ENCODE data around the gene SDHB. TPM values are rescaled to one million over a fixed set of nuclear protein-coding genes. Genes with fewer than 3 reads are reported as not detected.
A peak's percentile ranks its signal among the peaks of the same experiment; 100 is the strongest.

Gene SDHB
- total and polyA plus RNA-seq, 2 of the 8 experiments (the other 6 are each of a cell fraction or from before 2014, with no cell fraction given): 84.0 to 98.7 TPM

DNA sequence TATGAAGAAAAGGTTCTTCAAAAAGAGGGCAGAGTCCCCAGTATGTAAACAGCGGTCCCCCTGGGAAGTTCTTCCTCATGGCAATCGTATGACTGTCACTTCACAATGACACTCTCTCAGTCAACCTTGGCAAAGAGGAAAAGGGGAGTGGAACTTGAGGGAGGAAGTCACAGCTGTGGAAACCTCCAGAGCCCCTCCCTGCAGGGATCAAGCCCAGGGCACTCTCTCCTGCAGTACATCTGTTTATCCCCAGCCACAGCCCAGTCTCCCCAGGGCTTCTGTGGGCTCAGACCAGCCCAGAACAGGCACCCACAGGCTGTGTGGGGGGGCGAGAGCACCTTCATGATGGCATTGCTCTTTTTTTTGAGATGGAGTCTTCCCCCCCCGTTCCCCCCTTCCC is 44.1 kb downstream of the SDHB start:
- 80% methylated on average over 2 of the region's 4 CpGs; no CpG with 5 or more reads in 1 of the 2 experiments for WGBS, 2 experiments (ENCODE audit: extremely low coverage in 1 of 2, insufficient coverage in 1 of 2, insufficient read length in 1 of 2, insufficient replicate concordance in 2 of 2, low coverage in 1 of 2, low lambda C conversion rate in 2 of 2, missing lambda C conversion rate in 1 of 2)
- H4K8ac ChIP-seq (ENCODE audit: extremely low read depth, insufficient read depth, low read length): no peak overlapping the region; the same call in 1 of the 2 replicates
- H4K5ac ChIP-seq (ENCODE audit: insufficient read length, low read depth, low read length): no peak overlapping the region
- H3K18ac ChIP-seq (ENCODE audit: extremely low read depth, low read length): no peak overlapping the region
- no peak overlapping the region for H2BK12ac ChIP-seq (ENCODE audit: low read depth, low read length)
- no peak overlapping the region for H3K4me3 ChIP-seq (ENCODE audit: extremely low read depth in 1 of 4, insufficient read depth in 2 of 4, low read depth in 3 of 4, low read length in 4 of 4)
- H3K23ac ChIP-seq (ENCODE audit: insufficient read length): no peak overlapping the region
- FAIRE-seq (no peak), DNase-seq (ENCODE audit: low read depth in 1 of 2, low spot score in 2 of 2) (no peak)
- peak overlapping the region; percentile 95; the same call in 1 of the 2 replicates for H2AK5ac ChIP-seq (ENCODE audit: low read depth, low read length)
- no peaks in the 10 kb centered on the region for H3K27me3 ChIP-seq (replicated peaks in 1 of 4; ENCODE audit: control insufficient read depth in 3 of 4, extremely low read depth in 1 of 4, insufficient read depth in 3 of 4, low read length in 3 of 4)
- peaks cover 13 to 43% (median 28%) of the 10 kb centered on the region in 4 experiments for H3K4me1 ChIP-seq (replicated peaks in 1 of 4; ENCODE audit: control insufficient read depth in 3 of 4, insufficient read depth in 4 of 4, low read length in 3 of 4)
- H3K36me3 ChIP-seq (ENCODE audit: control insufficient read depth in 2 of 4, insufficient read depth in 4 of 4, low read length in 3 of 4): peaks cover 0 to 5% (median under 1%) of the 10 kb centered on the region in 4 experiments; a peak in 3 of 8 replicates
- no peak overlapping the region for H3K56ac ChIP-seq (replicated peaks; ENCODE audit: insufficient read length, low read depth, low read length)
- peaks cover 0 to 7% of the 10 kb centered on the region in 2 experiments for H4K20me1 ChIP-seq (replicated peaks in 1 of 2; ENCODE audit: control insufficient read depth in 1 of 2, insufficient read depth in 2 of 2, low read length in 2 of 2)
- no peaks in the 10 kb centered on the region; the same call in 1 of the 2 replicates for H3K79me1 ChIP-seq (ENCODE audit: low read depth, low read length)
- H2BK5ac ChIP-seq (ENCODE audit: low read depth, low read length): no peak overlapping the region
- no peak overlapping the region for H2BK15ac ChIP-seq (ENCODE audit: low read length)
- no peak overlapping the region; a peak in 1 of 4 replicates for H3K4me2 ChIP-seq (ENCODE audit: insufficient read depth in 1 of 2, low read depth in 2 of 2, low read length in 2 of 2)
- H2AFZ ChIP-seq (ENCODE audit: low read length): no peak overlapping the region
- H3K14ac ChIP-seq (ENCODE audit: insufficient read length): no peak overlapping the region
- H3K23me2 ChIP-seq (ENCODE audit: low read depth, low read length): peaks cover 5% of the 10 kb centered on the region; the same call in 1 of the 2 replicates
- no peaks in the 10 kb centered on the region for H3K9me3 ChIP-seq (ENCODE audit: insufficient read depth in 2 of 2, low read depth in 1 of 2, low read length in 1 of 2)
- TF ChIP-seq KDM5A (IDR thresholded peaks at IDR 0.05; ENCODE audit: low read length): no peak
- TF ChIP-seq SRF (IDR thresholded peaks at IDR 0.05; ENCODE audit: low read depth, low read length): no peak
- TF ChIP-seq JUN (IDR thresholded peaks at IDR 0.05; ENCODE audit: low read depth, low read length): no peak
- TF ChIP-seq JUND (IDR thresholded peaks at IDR 0.05; ENCODE audit: low read length): no peak
- TF ChIP-seq NRF1 (IDR thresholded peaks at IDR 0.05; ENCODE audit: low read depth, low read length): no peak
- no peak for TF ChIP-seq TAF7 (optimal IDR thresholded peaks at IDR 0.05; ENCODE audit: borderline replicate concordance, low read depth, low read length)
- no peak for TF ChIP-seq TBP (IDR thresholded peaks at IDR 0.05; ENCODE audit: low read depth, low read length)
- no peak for TF ChIP-seq SP1 (IDR thresholded peaks at IDR 0.05; ENCODE audit: low read depth, low read length)
- ChIA-PET CTCF (ENCODE audit: partially characterized antibody) (interaction anchor here (0.7 to 2.7 kb wide), 9 partner anchors 10 to 687 kb away, joined by 3 to 11 read pairs (median 4); no protein-coding TSS in a partner anchor), POLR2A (ENCODE audit: partially characterized antibody) (interaction anchor here (0.9 to 2.7 kb wide), 7 partner anchors 9 to 31 kb away, joined by 3 to 18 read pairs (median 4); partner anchors contain the start of gene MFAP2)
- no peak overlapping the region for H3K27ac ChIP-seq (ENCODE audit: low read depth, low read length)
- no peak overlapping the region for H2BK20ac ChIP-seq (ENCODE audit: low read length)
- no peak overlapping the region for H3K4ac ChIP-seq (replicated peaks; ENCODE audit: insufficient read length, low read depth, low read length)
- no peak overlapping the region for H2BK120ac ChIP-seq (replicated peaks; ENCODE audit: low read depth, low read length)
- no peak overlapping the region for H4K91ac ChIP-seq (replicated peaks; ENCODE audit: insufficient read length, low read length)
- H3K79me2 ChIP-seq (ENCODE audit: control insufficient read depth in 1 of 2, insufficient read depth in 2 of 2, low read length in 2 of 2): peaks cover 0 to 4% of the 10 kb centered on the region in 2 experiments; a peak in 1 of 4 replicates
- no peak overlapping the region for H3K9ac ChIP-seq (replicated peaks in 1 of 4; ENCODE audit: extremely low read depth in 1 of 4, low read depth in 3 of 4, low read length in 3 of 4)
